IPS DF 19.7 (cell line): Measurements from ENCODE around the gene LRRC15.

Source experiments
- DNase-seq: peaks from one replicate; pipeline ENCODE4 v3.0.0-alpha.2; 2013; ENCODE audit warnings: low read depth, low spot score

Gene LRRC15

GRCh38 chr3:194336601-194337355, 32.8 kb downstream of the LRRC15 start:
- no peak for DNase-seq

- DNase-seq: no peak
These were observed 35.6 kb downstream of the LRRC15 start for GRCh38 chr3:194333981-194334320.

GRCh38 chr3:194333212-194333980, 36.1 kb downstream of the LRRC15 start:
- DNase-seq: no peak

- no peak for DNase-seq
These were observed 36.7 kb downstream of the LRRC15 start for GRCh38 chr3:194332858-194333211.

GRCh38 chr3:194330579-194330978, 39.0 kb downstream of the LRRC15 start:
- no peak for DNase-seq

- no peak for DNase-seq
These were observed 39.4 kb downstream of the LRRC15 start for GRCh38 chr3:194330160-194330559.

- DNase-seq: no peak
These were observed 40.0 kb downstream of the LRRC15 start for GRCh38 chr3:194329583-194329965.

- no peak for DNase-seq
These were observed 40.5 kb downstream of the LRRC15 start for GRCh38 chr3:194328942-194329582.

- DNase-seq: no peak
These were observed 41.4 kb downstream of the LRRC15 start for GRCh38 chr3:194328053-194328657.

- DNase-seq: no peak
These were observed 42.1 kb downstream of the LRRC15 start for GRCh38 chr3:194327218-194328052.

GRCh38 chr3:194326968-194327217, 42.6 kb downstream of the LRRC15 start:
- DNase-seq: no peak

GRCh38 chr3:194326192-194326967, 43.2 kb downstream of the LRRC15 start:
- DNase-seq: no peak

GRCh38 chr3:194325424-194326153, 44.0 kb downstream of the LRRC15 start:
- DNase-seq: no peak

GRCh38 chr3:194324823-194325327, 44.7 kb downstream of the LRRC15 start:
- DNase-seq: no peak

GRCh38 chr3:194323785-194324735, 45.5 kb downstream of the LRRC15 start:
- DNase-seq: no peak

- no peak for DNase-seq
These were observed 46.8 kb downstream of the LRRC15 start for GRCh38 chr3:194322678-194323211.

GRCh38 chr3:194321693-194322640, 47.6 kb downstream of the LRRC15 start:
- no peak for DNase-seq
